Measurements from ENCODE around the gene TMEM135.

Gene TMEM135

GRCh38 chr11:87139475-87139874 is 101.7 kb downstream of the TMEM135 start:
- Histone ChIP-seq H3K36me3 (ENCODE audit: control insufficient read depth, low read length) (no peaks in the 10 kb centered on the region), H3K9me3 (ENCODE audit: control insufficient read depth, insufficient read depth, low read length) (no peaks in the 10 kb centered on the region), H3K9me2 (replicated peaks; ENCODE audit: control insufficient read depth, low read length) (no peaks in the 10 kb centered on the region), H3K4me2 (ENCODE audit: low read length) (no peak overlapping the region), H3K27me3 (ENCODE audit: control insufficient read depth, low read length) (no peaks in the 10 kb centered on the region), H3K4me3 (ENCODE audit: low read length) (no peak overlapping the region), H3K4me1 (ENCODE audit: control insufficient read depth, low read length) (no peaks in the 10 kb centered on the region), H4K20me1 (ENCODE audit: control insufficient read depth, insufficient read depth, low read depth, low read length) (no peaks in the 10 kb centered on the region), H3K27ac (ENCODE audit: low read depth, low read length) (no peak overlapping the region), H3F3A (ENCODE audit: control insufficient read depth, insufficient read depth) (no peaks in the 10 kb centered on the region), H3K79me2 (ENCODE audit: control insufficient read depth, low read length) (peaks cover 2% of the 10 kb centered on the region; the same call in 1 of the 2 replicates)
- TF ChIP-seq EZH2phosphoT487 (IDR thresholded peaks at IDR 0.05; ENCODE audit: borderline replicate concordance, low read length), result no peak
- no peak for TF ChIP-seq CTCF (IDR thresholded peaks at IDR 0.05; ENCODE audit: low read depth, low read length, poor library complexity, severe bottlenecking)

GRCh38 chr11:87141322-87141721 is 103.6 kb downstream of the TMEM135 start:
- Histone ChIP-seq H3K27ac (ENCODE audit: low read depth, low read length) (no peak overlapping the region), H3K9me3 (ENCODE audit: control insufficient read depth, insufficient read depth, low read length) (no peaks in the 10 kb centered on the region), H3K27me3 (ENCODE audit: control insufficient read depth, low read length) (no peaks in the 10 kb centered on the region), H4K20me1 (ENCODE audit: control insufficient read depth, insufficient read depth, low read depth, low read length) (no peaks in the 10 kb centered on the region), H3K4me1 (ENCODE audit: control insufficient read depth, low read length) (peaks cover 10% of the 10 kb centered on the region), H3K79me2 (ENCODE audit: control insufficient read depth, low read length) (peaks cover 6% of the 10 kb centered on the region), H3K9me2 (replicated peaks; ENCODE audit: control insufficient read depth, low read length) (no peaks in the 10 kb centered on the region), H3F3A (ENCODE audit: control insufficient read depth, insufficient read depth) (no peaks in the 10 kb centered on the region), H3K4me2 (ENCODE audit: low read length) (no peak overlapping the region), H3K36me3 (ENCODE audit: control insufficient read depth, low read length) (no peaks in the 10 kb centered on the region), H3K4me3 (ENCODE audit: low read length) (no peak overlapping the region)
- TF ChIP-seq EZH2phosphoT487 (IDR thresholded peaks at IDR 0.05; ENCODE audit: borderline replicate concordance, low read length), result no peak
- no peak for TF ChIP-seq CTCF (IDR thresholded peaks at IDR 0.05; ENCODE audit: low read depth, low read length, poor library complexity, severe bottlenecking)

- Histone ChIP-seq H3K4me1 (ENCODE audit: control insufficient read depth, low read length) (peaks cover 10% of the 10 kb centered on the region), H3K27ac (ENCODE audit: low read depth, low read length) (no peak overlapping the region), H3F3A (ENCODE audit: control insufficient read depth, insufficient read depth) (no peaks in the 10 kb centered on the region), H3K4me2 (ENCODE audit: low read length) (no peak overlapping the region), H3K79me2 (ENCODE audit: control insufficient read depth, low read length) (peaks cover 6% of the 10 kb centered on the region), H4K20me1 (ENCODE audit: control insufficient read depth, insufficient read depth, low read depth, low read length) (no peaks in the 10 kb centered on the region), H3K9me2 (replicated peaks; ENCODE audit: control insufficient read depth, low read length) (no peaks in the 10 kb centered on the region), H3K27me3 (ENCODE audit: control insufficient read depth, low read length) (no peaks in the 10 kb centered on the region), H3K4me3 (ENCODE audit: low read length) (no peak overlapping the region), H3K9me3 (ENCODE audit: control insufficient read depth, insufficient read depth, low read length) (no peaks in the 10 kb centered on the region), H3K36me3 (ENCODE audit: control insufficient read depth, low read length) (no peaks in the 10 kb centered on the region)
- no peak for TF ChIP-seq CTCF (IDR thresholded peaks at IDR 0.05; ENCODE audit: low read depth, low read length, poor library complexity, severe bottlenecking)
- no peak for TF ChIP-seq EZH2phosphoT487 (IDR thresholded peaks at IDR 0.05; ENCODE audit: borderline replicate concordance, low read length)
These were observed 104.3 kb downstream of the TMEM135 start for GRCh38 chr11:87141980-87142514.
